ENCODE results near the gene CDH7.

Gene CDH7

DNA sequence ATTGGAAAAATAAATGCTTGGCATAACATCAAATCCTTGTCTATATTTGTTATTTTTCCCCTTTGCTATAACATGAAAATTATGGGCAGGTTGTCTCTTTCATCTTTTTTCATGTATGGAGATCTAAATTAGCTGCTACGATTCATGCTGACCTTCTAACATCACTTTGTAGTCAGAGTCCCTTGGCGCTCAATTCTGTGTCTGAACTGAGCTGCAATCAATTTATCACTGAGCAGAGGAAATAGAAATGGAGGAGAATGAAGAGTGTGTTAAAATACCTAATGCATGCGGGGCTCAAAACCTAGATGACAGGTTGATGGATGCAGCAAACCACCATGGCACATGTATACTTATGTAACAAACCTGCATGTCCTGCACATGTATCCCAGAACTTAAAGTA lies 168.9 kb downstream of the CDH7 start:
- no peak for DNase-seq

DNA sequence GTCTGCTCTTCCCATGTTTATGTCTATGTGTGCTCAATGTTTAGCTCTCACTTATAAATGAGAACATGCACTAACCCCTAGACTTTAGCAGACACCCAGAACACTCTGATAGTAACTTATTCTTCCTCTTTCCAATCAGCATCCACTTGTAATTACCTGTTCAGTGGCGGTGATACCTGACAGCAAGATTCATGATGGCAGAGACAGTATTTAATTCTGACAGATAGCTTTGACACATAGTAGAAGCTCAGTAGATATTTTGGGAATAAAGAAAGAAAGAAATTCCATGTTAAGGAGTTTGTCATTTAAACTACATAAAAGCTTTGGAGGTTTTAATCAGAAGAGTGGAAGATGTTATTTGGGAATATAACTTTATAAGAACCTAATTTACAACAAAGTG lies 171.3 kb downstream of the CDH7 start:
- DNase-seq, result no peak

DNA sequence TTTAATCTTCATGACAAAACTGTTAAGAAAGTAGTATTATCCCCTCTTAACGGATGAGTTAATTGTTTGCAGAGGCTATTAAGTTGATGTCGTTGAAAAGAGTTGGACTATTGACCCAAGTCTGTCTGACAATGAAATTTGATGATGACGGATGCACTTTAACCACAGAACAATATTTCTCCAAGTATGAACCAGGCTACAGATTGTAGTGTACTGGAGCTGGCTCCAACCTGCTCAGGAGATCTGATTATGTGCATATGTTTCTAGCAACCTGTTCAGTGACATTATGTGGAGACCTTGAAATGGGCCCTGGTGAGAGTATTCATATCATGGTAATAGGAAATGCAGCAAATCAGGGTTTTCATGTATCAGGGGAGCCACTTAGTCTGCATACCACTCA lies 174.1 kb downstream of the CDH7 start:
- DNase-seq, result no peak

DNA sequence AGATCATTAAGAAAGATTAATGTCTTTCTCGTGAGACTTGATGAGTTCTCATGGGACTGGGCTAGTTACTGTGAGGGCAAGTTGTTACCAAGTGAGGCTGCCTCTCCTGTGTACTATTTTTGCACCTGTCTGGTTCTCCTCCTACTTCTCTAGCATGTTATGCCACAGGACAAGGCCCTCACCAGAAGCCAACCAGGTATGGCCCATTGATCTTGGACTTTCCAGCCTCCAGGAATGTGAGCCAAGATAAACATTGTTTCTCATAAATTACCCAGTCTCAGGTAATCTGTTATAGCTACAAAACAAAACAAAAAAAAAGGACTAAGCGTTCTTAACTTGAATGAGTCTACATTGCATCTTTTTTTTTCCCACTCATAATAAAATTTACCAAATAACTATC lies 184.1 kb downstream of the CDH7 start:
- DNase-seq, result peak; percentile 40

DNA sequence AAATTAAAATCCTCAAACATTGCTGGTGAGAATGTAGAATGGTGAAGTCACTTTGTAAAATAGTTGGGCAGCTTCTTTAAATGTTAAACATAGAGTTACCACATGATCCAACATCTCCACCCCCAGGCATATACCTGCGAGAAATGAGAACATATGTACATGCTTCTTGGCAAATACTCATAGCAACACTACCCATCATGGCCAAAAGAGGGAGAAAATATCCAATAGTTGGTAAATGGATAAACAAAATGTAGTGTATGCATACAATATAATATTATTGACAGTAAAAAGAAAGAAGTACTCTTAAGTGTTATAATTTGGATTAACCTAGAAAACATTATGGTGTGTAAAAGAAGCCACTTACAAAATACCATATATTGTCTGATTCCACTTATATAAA lies 185.9 kb downstream of the CDH7 start:
- no peak for DNase-seq

DNA sequence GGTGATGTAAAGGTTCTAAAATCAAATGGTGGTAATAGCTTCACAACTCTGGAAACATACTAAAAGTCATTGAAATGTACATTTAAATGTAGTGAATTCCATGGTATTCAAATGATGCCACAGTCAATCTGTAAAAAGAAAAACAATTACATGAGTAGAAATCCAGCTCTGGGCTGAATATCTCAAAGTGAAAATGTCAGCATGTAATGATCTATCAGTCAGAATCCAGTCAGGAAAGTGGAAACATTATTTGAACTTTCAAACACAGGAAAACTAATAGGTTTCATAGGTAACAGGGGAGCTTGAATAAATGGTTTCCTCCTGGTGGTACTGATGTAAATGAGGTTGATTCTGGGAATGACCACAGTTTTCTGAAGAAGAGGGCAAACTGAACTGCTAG lies 186.4 kb downstream of the CDH7 start:
- no peak for DNase-seq

DNA sequence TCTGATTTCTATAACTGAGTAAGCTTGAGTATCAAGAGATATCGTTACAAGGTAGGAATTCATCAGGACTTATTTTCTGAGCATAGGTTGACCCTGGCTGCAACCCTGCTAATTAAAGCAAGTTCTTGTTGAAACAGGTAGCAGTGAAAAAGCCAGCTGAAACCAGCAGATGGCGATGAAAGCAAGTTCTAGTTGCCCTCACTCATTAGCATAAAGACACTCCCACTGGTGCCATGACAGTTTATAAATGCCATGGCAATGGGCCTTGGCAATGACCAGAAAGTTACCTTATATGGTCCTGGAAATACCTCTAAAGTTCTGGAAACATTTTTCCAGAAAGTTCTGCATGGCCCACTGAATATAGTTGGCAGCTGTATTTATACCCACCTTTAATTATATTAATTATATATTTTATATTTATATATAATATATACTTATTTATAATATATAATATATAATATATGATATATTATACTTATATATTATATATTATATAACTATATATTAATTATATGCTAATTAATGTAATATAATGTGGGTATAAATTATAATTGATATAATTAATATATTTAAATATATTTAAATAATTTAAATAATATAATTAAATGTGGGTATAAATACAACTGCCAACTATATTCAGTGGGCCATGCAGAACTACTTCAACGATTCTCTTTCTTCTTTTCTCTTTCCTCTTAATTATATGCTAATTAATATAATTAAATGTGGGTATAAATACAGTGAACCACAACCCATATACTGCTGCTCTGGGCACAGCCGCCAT lies 188.0 kb downstream of the CDH7 start:
- DNase-seq, result peak; percentile 75

All from NCI-H82 (cell line).